ENCODE measurements around the gene FLNC. TPM values are rescaled to one million over a fixed set of nuclear protein-coding genes. Genes with fewer than 3 reads are reported as not detected.

The FLNC gene
- total and polyA plus RNA-seq, 2 of the 4 experiments (the other 2 are of a cell fraction): 116 to 154 TPM

- no peak for ATAC-seq (ENCODE audit: low read depth)
- dilution Hi-C loops (cut with HindIII; ENCODE audit: low sequenced_read_pairs, unreplicated experiment): no loop called here
- H3K4me2 ChIP-seq (ENCODE audit: low read depth, low read length): no peak overlapping the region
- H3K4me3 ChIP-seq (ENCODE audit: insufficient read depth, low read depth, low read length): no peak overlapping the region
- WGBS, 2 experiments (ENCODE audit: extremely low coverage in 2 of 2, insufficient read length in 1 of 2): 92% methylated on average over 3 of the region's 5 CpGs; no CpG with 5 or more reads in 1 of the 2 experiments
- no peak overlapping the region for H3K27ac ChIP-seq (ENCODE audit: insufficient read depth, low read length)
- no peak overlapping the region for H4K5ac ChIP-seq (ENCODE audit: low read depth, low read length)
- no peak overlapping the region for H2BK120ac ChIP-seq (ENCODE audit: low read depth, low read length)
- H4K91ac ChIP-seq (ENCODE audit: insufficient read depth, low read depth, low read length): no peak overlapping the region
- H3K9ac ChIP-seq (ENCODE audit: low read depth, low read length): no peak overlapping the region
- no peaks in the 10 kb centered on the region for H3K27me3 ChIP-seq (ENCODE audit: control insufficient read depth, insufficient read depth, low read length)
- no peak overlapping the region for H2BK5ac ChIP-seq (ENCODE audit: low read depth, low read length, poor library complexity, severe bottlenecking)
- POLR2A ChIA-PET (ENCODE audit: unreplicated experiment): no interaction called here
- H3K36me3 ChIP-seq (ENCODE audit: control insufficient read depth, insufficient read depth, low read length): peaks cover 96% of the 10 kb centered on the region
- H3K56ac ChIP-seq (ENCODE audit: extremely low read depth, insufficient read depth, low read length): no peak overlapping the region
- TF ChIP-seq NFE2L2 (IDR thresholded peaks at IDR 0.05; ENCODE audit: low read depth, low read length): no peak
- TF ChIP-seq ELK1 (IDR thresholded peaks at IDR 0.05; ENCODE audit: borderline replicate concordance, low read depth, low read length): no peak
- no peak for TF ChIP-seq CHD1 (IDR thresholded peaks at IDR 0.05; ENCODE audit: low read depth, low read length)
- TF ChIP-seq MXI1 (IDR thresholded peaks at IDR 0.05; ENCODE audit: borderline replicate concordance, low read depth, low read length): no peak
- TF ChIP-seq SMC3 (IDR thresholded peaks at IDR 0.05; ENCODE audit: low read depth, low read length): no peak
- no peak for TF ChIP-seq CTCF (conservative IDR thresholded peaks at IDR 0.05; ENCODE audit: low read depth, low read length)
- no peak for TF ChIP-seq MAFK (IDR thresholded peaks at IDR 0.05; ENCODE audit: low read depth, low read length)
- no peak for TF ChIP-seq FOS (IDR thresholded peaks at IDR 0.05; ENCODE audit: low read depth, low read length)
- no peak for TF ChIP-seq BHLHE40 (IDR thresholded peaks at IDR 0.05; ENCODE audit: low read depth, low read length)
- TF ChIP-seq RFX5 (IDR thresholded peaks at IDR 0.05; ENCODE audit: low read depth, low read length): no peak
- TF ChIP-seq USF2 (IDR thresholded peaks at IDR 0.05; ENCODE audit: low read depth, low read length): no peak
- TF ChIP-seq CEBPB (IDR thresholded peaks at IDR 0.05; ENCODE audit: low read depth, low read length): no peak
- no peak overlapping the region for H4K8ac ChIP-seq (ENCODE audit: low read depth in 2 of 2, low read length in 2 of 2)
- H3K18ac ChIP-seq (ENCODE audit: low read depth, low read length): no peak overlapping the region
- H2AFZ ChIP-seq (replicated peaks; ENCODE audit: low read length, poor library complexity): no peak overlapping the region
- no peak overlapping the region for H3K4ac ChIP-seq (ENCODE audit: low read depth, low read length)
- no peak overlapping the region for H3K23ac ChIP-seq (ENCODE audit: low read depth, low read length)
- H3K79me1 ChIP-seq (ENCODE audit: low read depth in 1 of 2, low read length in 2 of 2): peaks cover 37 to 75% of the 10 kb centered on the region in 2 experiments
- no TSS peak for BruUV-seq (replicated peaks)
- no peak overlapping the region for H2AK5ac ChIP-seq (ENCODE audit: low read depth, low read length)
- intact Hi-C loops (cut with micrococcal nuclease): no loop called here
- peaks cover 78% of the 10 kb centered on the region for H4K20me1 ChIP-seq (ENCODE audit: insufficient read depth, low read length)
- no peaks in the 10 kb centered on the region for H3K9me3 ChIP-seq (ENCODE audit: control insufficient read depth, insufficient read depth, low read length)
- H2BK20ac ChIP-seq (ENCODE audit: low read depth, low read length): no peak overlapping the region
- peaks cover 3% of the 10 kb centered on the region; the same call in 1 of the 2 replicates for H3K4me1 ChIP-seq (ENCODE audit: control insufficient read depth, insufficient read depth, low read length)
- no peak for DNase-seq
- in situ Hi-C loops (cut with MboI; ENCODE audit: low sequenced_read_pairs): no loop called here
- CTCF ChIA-PET: no interaction called here
- H2AK9ac ChIP-seq (replicated peaks; ENCODE audit: low read depth, low read length, poor library complexity): no peak overlapping the region
- no peak overlapping the region for H2BK15ac ChIP-seq (ENCODE audit: low read depth, low read length)
- no peak overlapping the region for H3K14ac ChIP-seq (replicated peaks; ENCODE audit: low read depth, low read length)
- H3K9me1 ChIP-seq (ENCODE audit: insufficient read depth, low read length): no peaks in the 10 kb centered on the region
These were observed 15.3 kb downstream of the FLNC start for GRCh38 chr7:128845475-128845874.

Data from IMR-90 (cell line).